Left lobe of liver (tissue), 2 donors: ENCODE data around the gene MGAT2. TPM values are rescaled to one million over a fixed set of nuclear protein-coding genes. Genes with fewer than 3 reads are reported as not detected.
"Not testable (repeated sequence)": the region's sequence is repeated elsewhere in the genome, so short reads cannot be mapped to it uniquely, and the experiment has no call there.

ENCODE experiments used
- ATAC-seq: fragments of 200-7000 bp; cut with Tn5 transposase; one replicate; pipeline ENCODE4 v1.9.1; 2020; ENCODE audit warnings: mild to moderate bottlenecking, moderate library complexity
- DNase-seq: peaks from one replicate; pipeline ENCODE4 v3.0.0-alpha.2; 2020; ENCODE audit warnings: low spot score
- total RNA-seq: library from RNA; stranded (reverse); gene quantifications from one replicate; pipeline ENCODE4 v1.2.1, GENCODE V29; 2021
- donor health status: DM: no; HTN: no; CAD: no; lungs with moderate emphysema.
- donor health status: DM: no; HTN: yes; CAD: no.

Gene MGAT2
- total RNA-seq, result 40.7 TPM

GRCh38 chr14:49620182-49621113 is at the start of gene MGAT2, which contains the start of gene RPL36AL:
Gene MGAT2 (plus strand): TSS chr14:49620799. CDS start chr14:49621269, 470 bp downstream.
Gene RPL36AL (minus strand): TSS chr14:49620626. CDS start chr14:49619104, 1,522 bp downstream.
- ATAC-seq, result peak; percentile 94
- DNase-seq, result peak; percentile 100

- ATAC-seq (peak; percentile 32), DNase-seq (no peak)
Measured at GRCh38 chr14:49574038-49574437, 46.6 kb upstream of the MGAT2 start.

DNA sequence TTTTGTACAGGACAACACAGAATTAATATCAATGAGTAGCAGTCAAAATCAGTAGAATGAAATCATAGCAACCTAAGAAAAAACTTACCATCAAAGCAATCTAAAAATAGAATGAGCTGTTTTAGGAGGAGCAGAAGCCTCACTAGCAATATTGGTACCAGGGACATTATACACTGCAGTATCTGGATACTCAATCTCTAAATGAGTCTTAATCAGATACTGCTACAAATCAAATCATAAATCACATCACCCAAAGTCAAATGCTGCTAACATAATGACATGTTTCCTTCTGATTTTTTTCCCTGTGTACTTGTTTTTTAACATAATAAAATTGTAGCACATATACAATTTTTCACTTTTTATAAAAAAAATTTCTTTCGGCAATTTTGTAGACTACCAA is 42.5 kb upstream of the MGAT2 start:
- DNase-seq (no peak), ATAC-seq (no peak)

- no peak for ATAC-seq
Measured at GRCh38 chr14:49579841-49580240, 40.8 kb upstream of the MGAT2 start.

DNA sequence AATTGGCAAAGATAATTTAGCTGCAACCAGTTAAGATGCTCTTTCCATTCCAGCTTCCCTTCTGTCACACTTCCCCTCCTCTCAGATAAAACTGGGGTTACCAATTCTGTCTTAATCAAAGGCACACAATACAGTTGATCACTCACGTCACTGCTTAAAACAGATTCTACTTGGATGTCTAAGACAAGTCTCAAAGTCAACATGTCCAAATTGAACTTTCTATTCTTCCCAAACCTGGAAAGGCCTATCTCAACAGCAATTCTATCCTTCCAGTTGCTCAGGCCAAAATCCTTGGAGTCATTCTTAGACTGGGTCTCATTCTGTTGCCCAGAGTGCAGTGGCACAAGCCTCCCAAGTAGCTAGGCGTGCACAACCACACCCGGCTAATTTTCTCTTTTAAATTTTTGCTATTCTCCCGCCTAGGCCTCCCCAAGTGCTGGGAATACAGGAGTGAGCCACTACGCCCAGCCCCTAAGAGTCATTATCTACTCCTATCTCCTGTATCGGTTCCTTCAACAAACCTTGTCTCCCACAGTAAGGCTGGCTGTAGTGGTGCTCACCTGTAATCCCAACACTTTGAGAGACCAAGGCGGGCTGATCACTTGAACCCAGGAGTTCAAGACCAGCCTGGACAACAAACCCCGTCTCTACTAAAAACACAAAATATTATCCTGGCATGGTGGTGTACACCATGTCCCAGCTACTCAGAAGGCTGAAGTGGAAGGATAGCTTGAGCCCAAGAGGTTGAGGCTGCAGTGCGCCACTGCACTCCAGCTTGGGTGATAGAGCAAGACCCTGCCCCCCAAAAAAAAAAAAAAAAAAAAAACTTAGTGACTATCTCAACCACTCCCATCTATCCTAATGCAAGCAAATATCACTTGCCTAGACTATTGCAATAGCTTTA is 39.1 kb upstream of the MGAT2 start:
- DNase-seq, result no peak
- ATAC-seq, result no peak

More at GRCh38 chr14:49579841-49580240, 40.8 kb upstream of the MGAT2 start:
- no peak for DNase-seq

GRCh38 chr14:49582113-49582977 is 38.3 kb upstream of the MGAT2 start:
- no peak for ATAC-seq

DNA sequence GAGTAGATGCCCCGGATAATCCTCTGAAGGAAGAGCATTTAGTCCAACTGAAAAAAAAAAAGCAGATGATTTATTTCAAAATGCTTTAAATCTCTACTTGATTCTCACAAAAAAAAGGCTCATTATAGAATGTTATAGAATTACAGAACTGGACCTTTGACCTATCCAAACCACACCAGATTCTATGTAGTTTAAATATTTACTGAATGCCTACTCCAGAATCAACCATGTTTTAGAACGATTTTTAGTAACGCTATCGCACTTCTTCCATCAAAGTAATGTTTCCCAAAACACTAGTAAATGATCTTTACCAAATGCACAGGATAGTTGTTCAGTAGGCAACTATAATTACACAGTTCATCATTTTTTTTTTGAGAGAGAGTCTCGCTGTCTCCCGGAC is 37.0 kb upstream of the MGAT2 start:
- ATAC-seq, result no peak
- no peak for DNase-seq

More at GRCh38 chr14:49582113-49582977, 38.3 kb upstream of the MGAT2 start:
- no peak for DNase-seq

- no peak for DNase-seq
- no peak for ATAC-seq
Measured at GRCh38 chr14:49584058-49584457, 36.5 kb upstream of the MGAT2 start.

DNA sequence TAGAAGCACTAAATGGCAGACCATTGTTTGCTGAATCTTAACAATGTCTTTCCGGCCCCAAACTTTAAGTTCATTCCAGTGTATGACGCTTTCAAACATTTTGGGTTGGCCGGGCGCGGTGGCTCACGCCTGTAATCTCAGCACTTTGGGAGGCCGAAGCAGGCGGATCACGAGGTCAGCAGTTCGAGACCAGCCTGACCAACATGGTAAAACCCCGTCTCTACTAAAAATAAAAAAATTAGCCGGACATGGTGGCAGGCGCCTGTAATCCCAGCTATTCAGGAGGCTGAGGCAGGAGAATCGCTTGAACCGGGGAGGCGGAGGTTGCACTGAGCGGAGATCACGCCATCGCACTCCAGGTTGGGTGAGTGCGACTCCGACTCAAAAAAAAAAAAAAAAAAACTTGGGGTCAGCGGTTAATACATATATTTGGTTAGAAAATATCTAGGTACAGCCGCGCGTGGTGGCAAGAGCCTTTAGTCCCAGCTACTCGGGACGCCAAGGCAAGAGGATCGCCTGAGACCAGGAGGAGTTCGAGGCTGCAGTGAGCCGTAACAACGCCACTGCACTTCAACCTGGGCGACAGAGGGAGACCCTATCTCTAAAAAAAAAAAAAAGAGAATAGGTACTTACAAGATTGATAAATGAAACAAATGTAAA is 35.5 kb upstream of the MGAT2 start:
- not testable (repeated sequence) for DNase-seq, ATAC-seq

DNA sequence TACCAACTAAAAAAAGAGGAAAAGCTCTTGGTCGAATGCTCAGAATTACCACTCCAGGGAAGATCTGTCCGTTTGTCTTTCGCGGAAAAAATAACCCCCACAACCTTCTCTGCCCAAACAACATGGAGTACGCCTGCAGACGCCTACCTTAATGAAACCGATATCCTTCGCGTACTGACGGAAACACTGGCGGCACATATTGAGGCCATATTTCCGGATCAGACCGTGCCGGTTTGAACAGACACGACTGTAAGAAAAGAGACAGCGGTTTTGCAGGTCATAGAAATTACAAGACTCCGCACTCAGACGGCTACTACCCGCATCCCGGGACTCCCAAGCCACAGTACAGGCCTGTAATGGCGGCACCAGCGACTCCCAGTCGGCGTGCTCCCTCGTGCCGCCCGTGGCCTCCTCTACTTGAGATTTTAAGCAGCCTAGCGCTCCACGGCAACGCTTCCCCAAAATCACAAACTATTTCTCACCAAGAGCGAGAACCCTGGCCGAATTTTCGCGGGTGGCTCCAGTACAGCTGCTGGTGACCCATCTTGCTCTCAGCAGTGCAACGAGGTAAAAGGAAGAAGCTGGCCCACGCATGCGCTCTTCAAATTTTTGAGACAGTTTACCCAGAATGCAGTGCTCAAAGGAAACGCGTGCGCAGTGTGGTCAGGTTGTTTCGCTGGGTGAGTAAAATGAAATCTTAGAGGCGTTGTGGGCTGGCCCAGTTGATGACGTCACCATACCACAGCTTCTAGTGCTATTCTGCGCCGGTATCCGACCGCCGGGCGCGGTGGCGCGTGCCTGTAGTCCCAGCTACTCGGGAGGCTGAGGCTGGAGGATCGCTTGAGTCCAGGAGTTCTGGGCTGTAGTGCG is 34.6 kb upstream of the MGAT2 start, which contains the start of gene RPS29:
Gene RPS29 (minus strand): TSS at position 578 of the 870 bp plus-strand sequence. CDS start 34 bp downstream, at position 544.
- DNase-seq (peak; percentile 99), ATAC-seq (peak; percentile 88)

- peak; percentile 70 for ATAC-seq
- peak; percentile 52 for DNase-seq
Measured at GRCh38 chr14:49586673-49587460, 33.7 kb upstream of the MGAT2 start.

DNA sequence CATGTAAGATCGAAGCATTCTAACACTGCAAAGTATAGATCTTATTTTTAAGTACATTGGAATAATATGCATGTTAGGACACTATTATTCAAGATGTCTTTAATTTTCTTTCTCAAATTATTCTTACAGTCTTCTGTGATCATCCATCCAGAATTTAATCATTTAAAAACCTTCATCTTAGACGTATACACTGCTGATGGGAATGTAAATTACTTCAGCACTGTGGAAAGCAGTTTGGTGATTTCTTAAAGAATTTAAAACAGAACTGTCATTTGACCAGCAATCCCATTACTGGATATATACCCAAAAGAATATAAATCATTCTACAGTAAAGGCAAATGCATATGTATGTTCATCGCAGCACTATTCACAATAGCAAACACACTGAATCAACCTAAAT is 31.2 kb upstream of the MGAT2 start:
- ATAC-seq (no peak), DNase-seq (no peak)

GRCh38 chr14:49593016-49593415 is 27.6 kb upstream of the MGAT2 start:
- ATAC-seq, result no peak
- DNase-seq, result no peak

DNA sequence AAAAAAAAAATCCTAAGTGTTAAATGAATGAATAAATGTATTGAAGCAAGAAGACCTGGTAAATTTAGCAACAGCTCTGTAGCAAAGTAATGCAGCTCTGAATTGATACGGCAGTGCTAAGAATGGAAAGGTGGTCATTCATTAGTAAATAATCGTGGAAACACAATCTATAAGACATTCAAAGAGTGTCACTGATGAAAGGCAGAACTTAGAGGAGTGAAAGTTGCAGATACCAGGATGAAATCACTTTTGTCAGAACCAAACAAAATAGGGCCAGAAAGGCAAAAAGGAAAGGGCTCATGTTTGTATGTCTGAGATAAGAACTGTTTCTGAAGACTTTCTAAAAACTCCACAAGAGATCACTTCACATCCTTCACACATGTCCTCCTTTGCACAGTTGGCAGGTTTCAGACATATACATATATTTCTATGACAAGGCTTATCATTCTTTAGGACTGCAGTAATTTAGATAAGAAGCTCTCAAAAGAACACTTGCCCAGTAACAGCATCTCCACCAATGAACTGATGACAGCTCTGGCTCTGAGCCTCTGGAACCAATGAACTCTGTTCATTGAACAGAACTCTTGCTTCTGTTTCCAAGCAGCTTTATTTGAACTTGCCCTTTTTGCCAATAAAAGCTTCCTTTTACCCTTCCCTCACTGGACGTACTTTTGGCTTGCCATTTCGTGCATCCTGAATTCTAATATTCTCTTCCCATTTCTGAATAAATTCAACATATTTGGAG is 26.1 kb upstream of the MGAT2 start:
- DNase-seq (peak; percentile 67), ATAC-seq (peak; percentile 44)

DNA sequence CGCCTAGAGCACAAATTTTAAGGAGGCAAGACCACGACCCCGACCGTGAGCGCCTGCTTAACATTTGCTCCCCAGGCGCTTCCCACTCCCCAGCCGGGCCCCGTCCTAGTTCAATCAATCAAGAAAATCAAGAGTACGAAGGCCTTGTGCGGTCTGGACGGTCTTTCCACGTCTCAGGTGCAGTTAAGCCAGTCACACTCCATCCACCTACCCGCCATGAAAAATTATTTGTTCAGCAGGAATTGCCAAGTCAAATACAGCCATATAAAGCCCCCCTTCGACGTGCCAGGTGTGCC is 22.5 kb upstream of the MGAT2 start:
- no peak for DNase-seq
- ATAC-seq, result peak; percentile 16

- peak; percentile 91 for DNase-seq
- ATAC-seq, result peak; percentile 75
Measured at GRCh38 chr14:49598485-49599300, 21.9 kb upstream of the MGAT2 start, which contains the start of gene LRR1. Gene LRR1 (plus strand): TSS chr14:49598940. CDS start chr14:49599021, 81 bp downstream.
